Thyroid gland (tissue), 4 donors: ENCODE results near the gene IPO9. TPM values are rescaled to one million over a fixed set of nuclear protein-coding genes. Genes with fewer than 3 reads are reported as not detected.

Experiments used
- DNase-seq, 2 donors: peaks; one replicate each; pipeline ENCODE4 v3.0.0-alpha.2; 2019
- H3K27ac ChIP-seq, 3 donors: fragments of 200-600 bp; sonication (generic); 1 replicate in 2 of 3; 2 replicates in 1 of 3; pipeline ENCODE4 v1.5.1; 2016 to 2019; ENCODE audit warnings: mild to moderate bottlenecking in 1 of 3, moderate library complexity in 1 of 3
- H3K27me3 ChIP-seq: fragments of 200-600 bp; sonication (generic); one replicate; pipeline ENCODE4 v1.5.1; 2019
- H3K36me3 ChIP-seq, 2 donors: fragments of 200-600 bp; sonication (generic); one replicate each; pipeline ENCODE4 v1.5.1; 2016 to 2019
- H3K4me1 ChIP-seq, 2 donors: fragments of 200-600 bp; sonication (generic); one replicate each; pipeline ENCODE4 v1.5.1; 2017 to 2019
- H3K4me3 ChIP-seq, 3 donors: fragments of 200-600 bp; sonication (generic); replicated peaks in 1 of 3; 1 replicate in 2 of 3; 2 replicates in 1 of 3; pipeline ENCODE4 v1.5.1; 2016; ENCODE audit warnings: mild to moderate bottlenecking in 1 of 3
- H3K9me3 ChIP-seq: fragments of 200-600 bp; sonication (generic); one replicate; pipeline ENCODE4 v1.5.1; 2017
- CTCF ChIP-seq, 6 experiments: fragments of 200-600 bp in 3 of 6; fragments of 450-650 bp in 3 of 6; sonication (generic) in 3 of 6; IDR thresholded peaks; one replicate each; pipeline ENCODE4 v1.5.1; 2016 to 2019; ENCODE audit warnings: antibody characterized with exemption in 6 of 6, mild to moderate bottlenecking in 2 of 6, inconsistent platforms in 1 of 6, moderate library complexity in 1 of 6
- POLR2A ChIP-seq, 2 donors: fragments of 450-650 bp; IDR thresholded peaks; one replicate each; pipeline ENCODE4 v1.6.1; 2017; ENCODE audit warnings: antibody characterized with exemption in 2 of 2, mild to moderate bottlenecking in 2 of 2, moderate library complexity in 1 of 2
- WGBS, 2 donors: methylation state at CpG; one replicate each; pipeline ENCODE4 v1.1.5; 2017; 5-methylcytosine and 5-hydroxymethylcytosine counted together
- intact Hi-C: fragments of 100-400 bp; cut with DNase I; formaldehyde crosslinking; loops from one replicate; pipeline ENCODE4 v1.15.1; 2023
- total RNA-seq, 4 donors: library from RNA; depleted of rRNA; stranded (reverse); fragments of >200 nt; gene quantifications; one replicate each; pipeline ENCODE4 v1.2.3, GENCODE V29; 2016

IPO9 gene
- total RNA-seq, 4 donors from 2014 or later: 28.4 to 42.1 (median 36.7) TPM

- Histone ChIP-seq H3K4me3 (no peak overlapping the region), H3K36me3 (no peaks in the 10 kb centered on the region), H3K27ac (peak overlapping the region in 2 of 3 donors; percentile 24 to 61), H3K4me1 (peaks cover 10 to 27% of the 10 kb centered on the region in 2 donors), H3K9me3 (no peaks in the 10 kb centered on the region), H3K27me3 (no peaks in the 10 kb centered on the region)
- DNase-seq: no peak
- WGBS, 2 donors: 83 to 85% methylated on average over 4 of the region's 4 CpGs
- intact Hi-C loops: no loop called here
- no peak for TF ChIP-seq POLR2A (IDR thresholded peaks at IDR 0.05)
- TF ChIP-seq CTCF (IDR thresholded peaks at IDR 0.05): no peak
These were observed 83.0 kb downstream of the IPO9 start for GRCh38 chr1:201911826-201912571.

GRCh38 chr1:201912832-201913231, 83.9 kb downstream of the IPO9 start:
- DNase-seq: no peak
- H3K9me3 ChIP-seq: no peaks in the 10 kb centered on the region
- peaks cover 12 to 27% of the 10 kb centered on the region in 2 donors for H3K4me1 ChIP-seq
- H3K27ac ChIP-seq: peak overlapping the region in 2 of 3 donors; percentile 24 to 61
- no peak overlapping the region for H3K4me3 ChIP-seq
- intact Hi-C loops: no loop called here
- H3K27me3 ChIP-seq: no peaks in the 10 kb centered on the region
- WGBS, 2 donors: 59 to 75% methylated on average over 5 of the region's 5 CpGs
- H3K36me3 ChIP-seq: no peaks in the 10 kb centered on the region
- no peak for TF ChIP-seq CTCF (IDR thresholded peaks at IDR 0.05)
- TF ChIP-seq POLR2A (IDR thresholded peaks at IDR 0.05): no peak

- Histone ChIP-seq H3K4me3 (no peak overlapping the region), H3K27ac (peak overlapping the region in 1 of 3 donors; percentile 61), H3K27me3 (no peaks in the 10 kb centered on the region), H3K36me3 (no peaks in the 10 kb centered on the region), H3K4me1 (peaks cover 19 to 28% of the 10 kb centered on the region in 2 donors), H3K9me3 (no peaks in the 10 kb centered on the region)
- no peak for DNase-seq
- TF ChIP-seq CTCF (IDR thresholded peaks at IDR 0.05) (no peak), POLR2A (IDR thresholded peaks at IDR 0.05) (no peak)
- intact Hi-C loops: no loop called here
- WGBS, 2 donors: 81 to 87% methylated on average over 13 to 14 of the region's 14 CpGs
These were observed 85.7 kb downstream of the IPO9 start for GRCh38 chr1:201914456-201915235.

GRCh38 chr1:201916649-201917249, 87.8 kb downstream of the IPO9 start:
- H3K9me3 ChIP-seq: no peaks in the 10 kb centered on the region
- intact Hi-C loops: no loop called here
- WGBS, 2 donors: 48 to 51% methylated on average over 11 of the region's 11 CpGs
- peaks cover 19 to 32% of the 10 kb centered on the region in 2 donors for H3K4me1 ChIP-seq
- no peaks in the 10 kb centered on the region for H3K27me3 ChIP-seq
- H3K27ac ChIP-seq: peak overlapping the region in 2 of 3 donors; percentile 66 to 77
- DNase-seq: peak; percentile 56 to 62
- no peaks in the 10 kb centered on the region for H3K36me3 ChIP-seq
- TF ChIP-seq POLR2A (IDR thresholded peaks at IDR 0.05) (no peak), CTCF (IDR thresholded peaks at IDR 0.05) (no peak)
- no peak overlapping the region for H3K4me3 ChIP-seq
